22Rv1 (cell line): ENCODE measurements around the gene TBC1D32.

Experiments used
- H3K27ac ChIP-seq: fragments of 450-650 bp; 2 replicates; pipeline ENCODE4 v1.5.1; 2017
- CTCF ChIP-seq: fragments of 450-650 bp; IDR thresholded peaks from 2 replicates; pipeline ENCODE4 v1.5.1; 2017; ENCODE audit warnings: mild to moderate bottlenecking
- ZFX ChIP-seq: fragments of 450-650 bp; IDR thresholded peaks from 2 replicates; pipeline ENCODE4 v1.6.1; 2017; ENCODE audit warnings: antibody characterized with exemption, borderline replicate concordance

TBC1D32 gene

GRCh38 chr6:121042766-121043165 is 291.5 kb downstream of the TBC1D32 start:
- TF ChIP-seq ZFX = no peak
- no peak for TF ChIP-seq CTCF
- no peak overlapping the region for H3K27ac ChIP-seq

- no peak for TF ChIP-seq CTCF
- no peak for TF ChIP-seq ZFX
- no peak overlapping the region for H3K27ac ChIP-seq
These were observed 293.4 kb downstream of the TBC1D32 start for GRCh38 chr6:121040831-121041230.

- no peak for TF ChIP-seq CTCF
- no peak for TF ChIP-seq ZFX
- no peak overlapping the region for H3K27ac ChIP-seq
These were observed 301.2 kb downstream of the TBC1D32 start for GRCh38 chr6:121033091-121033490.

- no peak overlapping the region for H3K27ac ChIP-seq
- no peak for TF ChIP-seq ZFX
- no peak for TF ChIP-seq CTCF
These were observed 301.8 kb downstream of the TBC1D32 start for GRCh38 chr6:121032268-121033006.
